H9 (cell line): ENCODE measurements around the gene IFFO2. TPM values are rescaled to one million over a fixed set of nuclear protein-coding genes. Genes with fewer than 3 reads are reported as not detected.

ENCODE experiments used
- DNase-seq: peaks from one replicate; pipeline ENCODE4 v3.0.0-alpha.2; 2017
- H2AFZ ChIP-seq: one replicate; pipeline ENCODE4 v1.6.1; 2013; ENCODE audit warnings: mild to moderate bottlenecking, low read length, control low read depth, moderate library complexity
- H2AK5ac ChIP-seq: 2 replicates; pipeline ENCODE4 v1.6.1; 2013; ENCODE audit warnings: low read length, control low read depth, mixed read lengths; ENCODE audit not compliant: insufficient read length
- H2BK120ac ChIP-seq: one replicate; pipeline ENCODE4 v1.6.1; 2013; ENCODE audit warnings: low read depth, mild to moderate bottlenecking, low read length, control low read depth, inconsistent platforms; ENCODE audit not compliant: poor library complexity, severe bottlenecking
- H2BK12ac ChIP-seq: 2 replicates; pipeline ENCODE4 v1.6.1; 2013; ENCODE audit warnings: low read length, control low read depth, mixed read lengths, low read depth; ENCODE audit not compliant: insufficient read length
- H2BK15ac ChIP-seq: 2 replicates; pipeline ENCODE4 v1.6.1; 2013; ENCODE audit warnings: low read depth, low read length, control low read depth
- H2BK20ac ChIP-seq: one replicate; pipeline ENCODE4 v1.6.1; 2013; ENCODE audit warnings: low read depth, mild to moderate bottlenecking, low read length, control low read depth, inconsistent platforms; ENCODE audit not compliant: poor library complexity, severe bottlenecking
- H2BK5ac ChIP-seq: 2 replicates; pipeline ENCODE4 v1.6.1; 2013; ENCODE audit warnings: low read length, control low read depth, mixed read lengths; ENCODE audit not compliant: insufficient read length
- H3K14ac ChIP-seq: 2 replicates; pipeline ENCODE4 v1.6.1; 2013; ENCODE audit warnings: low read length, control low read depth; ENCODE audit not compliant: insufficient read depth
- H3K18ac ChIP-seq: 2 replicates; pipeline ENCODE4 v1.6.1; 2013; ENCODE audit warnings: low read depth, mild to moderate bottlenecking, mixed read lengths, low read length, control low read depth; ENCODE audit not compliant: insufficient read length
- H3K23ac ChIP-seq: 2 replicates; pipeline ENCODE4 v1.6.1; 2013; ENCODE audit warnings: low read length, control low read depth, mixed read lengths, low read depth; ENCODE audit not compliant: insufficient read length
- H3K23me2 ChIP-seq: 2 replicates; pipeline ENCODE4 v1.6.1; 2013; ENCODE audit warnings: low read depth, mild to moderate bottlenecking, mixed read lengths, low read length, control low read depth; ENCODE audit not compliant: insufficient read length, poor library complexity, severe bottlenecking
- H3K27ac ChIP-seq: 2 replicates; pipeline ENCODE4 v1.5.1; 2013; ENCODE audit warnings: low read length, control low read depth, mixed read lengths, low read depth; ENCODE audit not compliant: insufficient read length
- H3K27me3 ChIP-seq: 2 replicates; pipeline ENCODE4 v1.6.1; 2013; ENCODE audit warnings: low read length, control low read depth, inconsistent platforms; ENCODE audit not compliant: insufficient read depth
- H3K4ac ChIP-seq: 2 replicates; pipeline ENCODE4 v1.6.1; 2013; ENCODE audit warnings: low read depth, mild to moderate bottlenecking, control low read depth, inconsistent platforms, low read length, moderate library complexity
- H3K4me1 ChIP-seq: 2 replicates; pipeline ENCODE4 v1.6.1; 2013; ENCODE audit warnings: low read length, control low read depth, inconsistent platforms; ENCODE audit not compliant: insufficient read depth
- H3K4me2 ChIP-seq: 2 replicates; pipeline ENCODE4 v1.6.1; 2013; ENCODE audit warnings: low read length, control low read depth, mixed read lengths; ENCODE audit not compliant: insufficient read length, insufficient read depth
- H3K56ac ChIP-seq: 2 replicates; pipeline ENCODE4 v1.6.1; 2013; ENCODE audit warnings: low read depth, mild to moderate bottlenecking, mixed read lengths, low read length, control low read depth; ENCODE audit not compliant: insufficient read length
- H3K79me1 ChIP-seq: 2 replicates; pipeline ENCODE4 v1.6.1; 2013; ENCODE audit warnings: low read depth, mild to moderate bottlenecking, moderate library complexity, low read length, control low read depth, inconsistent platforms; ENCODE audit not compliant: insufficient read depth, poor library complexity, severe bottlenecking
- H3K79me2 ChIP-seq: 2 replicates; pipeline ENCODE4 v1.6.1; 2013; ENCODE audit warnings: low read length, control low read depth, inconsistent platforms; ENCODE audit not compliant: insufficient read depth
- H3K9ac ChIP-seq: 2 replicates; pipeline ENCODE4 v1.6.1; 2013; ENCODE audit warnings: low read length, control low read depth, mixed read lengths; ENCODE audit not compliant: insufficient read length; ENCODE audit errors: extremely low read depth
- H3K9me3 ChIP-seq: one replicate; pipeline ENCODE4 v1.6.1; 2013; ENCODE audit warnings: low read depth, low read length, inconsistent platforms; ENCODE audit not compliant: control insufficient read depth
- H3T11ph ChIP-seq: one replicate; pipeline ENCODE4 v1.6.1; 2013; ENCODE audit warnings: mild to moderate bottlenecking, low read length, control low read depth, inconsistent platforms
- H4K20me1 ChIP-seq: one replicate; pipeline ENCODE4 v1.6.1; 2013; ENCODE audit not compliant: control insufficient read depth, insufficient read length, insufficient read depth
- H4K5ac ChIP-seq: 2 replicates; pipeline ENCODE4 v1.6.1; 2013; ENCODE audit warnings: low read depth, mild to moderate bottlenecking, mixed read lengths, low read length, control low read depth; ENCODE audit not compliant: insufficient read length
- H4K8ac ChIP-seq: replicated peaks from 2 replicates; pipeline ENCODE4 v1.6.1; 2013; ENCODE audit warnings: low read length, control low read depth, mixed read lengths, low read depth; ENCODE audit not compliant: insufficient read length
- H4K91ac ChIP-seq: 2 replicates; pipeline ENCODE4 v1.6.1; 2013; ENCODE audit warnings: low read depth, mild to moderate bottlenecking, moderate library complexity, mixed read lengths, low read length, control low read depth; ENCODE audit not compliant: insufficient read length
- H3K27ac Mint-ChIP-seq, 3 experiments: 2 replicates in 2 of 3; 3 replicates in 1 of 3; pipeline ENCODE4 v1.8.0; 2020 to 2021; ENCODE audit warnings: mixed read lengths in 3 of 3, mild to moderate bottlenecking in 1 of 3, moderate library complexity in 1 of 3
- H3K27me3 Mint-ChIP-seq: 2 replicates; pipeline ENCODE4 v1.8.0; 2021; ENCODE audit warnings: low read depth, mild to moderate bottlenecking, moderate library complexity, mixed read lengths
- H3K36me3 Mint-ChIP-seq, 3 experiments: 2 replicates in 2 of 3; 3 replicates in 1 of 3; pipeline ENCODE4 v1.8.0; 2020 to 2021; ENCODE audit warnings: low read depth in 3 of 3, mixed read lengths in 3 of 3; ENCODE audit not compliant: insufficient read depth in 1 of 3
- H3K4me1 Mint-ChIP-seq, 2 experiments: 2 replicates each; pipeline ENCODE4 v1.8.0; 2020; ENCODE audit warnings: mixed read lengths in 2 of 2
- H3K4me3 Mint-ChIP-seq, 2 experiments: 2 replicates in 1 of 2; 3 replicates in 1 of 2; pipeline ENCODE4 v1.8.0; 2020 to 2021; ENCODE audit warnings: mild to moderate bottlenecking in 2 of 2, mixed read lengths in 2 of 2, moderate library complexity in 1 of 2
- H3K9me3 Mint-ChIP-seq, 2 experiments: 2 replicates in 1 of 2; 3 replicates in 1 of 2; pipeline ENCODE4 v1.8.0; 2020; ENCODE audit warnings: mild to moderate bottlenecking in 2 of 2, mixed read lengths in 2 of 2, moderate library complexity in 1 of 2
- CTCF ChIP-seq: fragments of 200-600 bp; sonication (generic); conservative IDR thresholded peaks from 3 replicates; pipeline ENCODE4 v1.8.0; 2021; ENCODE audit warnings: antibody characterized with exemption, mild to moderate bottlenecking
- WGBS: extraction: QIAGEN DNeasy Blood & Tissue Kit; methylation state at CpG from one replicate; pipeline ENCODE4 v1.1.7; 2013; ENCODE audit warnings: missing lambda C conversion rate, low lambda C conversion rate, mixed read lengths; ENCODE audit not compliant: insufficient read length; ENCODE audit errors: extremely low coverage; 5-methylcytosine and 5-hydroxymethylcytosine counted together
- total RNA-seq: library from RNA; stranded (reverse); gene quantifications from 2 replicates; pipeline ENCODE4 v1.2.1, GENCODE V29; 2021

The IFFO2 gene
- total RNA-seq, 1 experiment from 2014 or later = 3.6 TPM

- H2BK20ac ChIP-seq = no peak overlapping the region
- no peak for TF ChIP-seq CTCF
- no peaks in the 10 kb centered on the region for H3K79me2 ChIP-seq
- H3K9me3 ChIP-seq = no peaks in the 10 kb centered on the region
- H3K4ac ChIP-seq = no peak overlapping the region
- H3K14ac ChIP-seq = no peak overlapping the region
- H2BK15ac ChIP-seq = no peak overlapping the region
- H3K18ac ChIP-seq = no peak overlapping the region
- no peak overlapping the region for H2BK5ac ChIP-seq
- no peak overlapping the region for H2BK12ac ChIP-seq
- no peaks in the 10 kb centered on the region for H3K4me1 ChIP-seq
- no peak overlapping the region for H4K8ac ChIP-seq
- DNase-seq = no peak
- no peak overlapping the region for H2AFZ ChIP-seq
- no peaks in the 10 kb centered on the region for H3K79me1 ChIP-seq
- H3K4me1 Mint-ChIP-seq = no peaks in the 10 kb centered on the region
- H3K9ac ChIP-seq = no peak overlapping the region
- no peak overlapping the region for H2AK5ac ChIP-seq
- H3K27ac Mint-ChIP-seq = no peak overlapping the region
- H3K23me2 ChIP-seq = no peaks in the 10 kb centered on the region
- no peaks in the 10 kb centered on the region for H3K9me3 Mint-ChIP-seq
- no peak overlapping the region for H4K5ac ChIP-seq
- H4K20me1 ChIP-seq = no peaks in the 10 kb centered on the region
- H3T11ph ChIP-seq = no peak overlapping the region
- H2BK120ac ChIP-seq = no peak overlapping the region
- H4K91ac ChIP-seq = no peak overlapping the region
- H3K27me3 Mint-ChIP-seq = peaks cover 22% of the 10 kb centered on the region
- H3K56ac ChIP-seq = no peak overlapping the region
- no peaks in the 10 kb centered on the region; the same call in 1 of the 2 replicates for H3K27me3 ChIP-seq
- H3K27ac ChIP-seq = no peak overlapping the region
- no peak overlapping the region for H3K23ac ChIP-seq
- H3K4me3 Mint-ChIP-seq = no peak overlapping the region
- H3K36me3 Mint-ChIP-seq = no peaks in the 10 kb centered on the region
- H3K4me2 ChIP-seq = no peak overlapping the region
- no CpG with 5 or more reads among the region's 6 CpGs for WGBS
Observed at GRCh38 chr1:18855573-18855972, 100.9 kb downstream of the IFFO2 start.
